Activated T-cell treated with anti-CD3 and anti-CD28 coated beads, Interleukin-2, amount 50 U/mL, for 4 hours (primary cell): Measurements from ENCODE around the gene IL1RAPL2. TPM values are rescaled to one million over a fixed set of nuclear protein-coding genes. Genes with fewer than 3 reads are reported as not detected.

Source experiments
- ATAC-seq, 2 donors: fragments of 200-7000 bp; cut with Tn5 transposase; one replicate each; pipeline ENCODE4 v1.10.0; 2021
- DNase-seq: peaks from one replicate; pipeline ENCODE4 v3.0.0-alpha.2; 2020
- H3K27me3 Mint-ChIP-seq: one replicate; pipeline ENCODE4 v1.8.0; 2021; ENCODE audit warnings: low read depth, mixed read lengths
- H3K36me3 Mint-ChIP-seq: one replicate; pipeline ENCODE4 v1.8.0; 2022; ENCODE audit warnings: mixed read lengths; ENCODE audit not compliant: insufficient read depth
- H3K4me1 Mint-ChIP-seq: one replicate; pipeline ENCODE4 v1.8.0; 2021; ENCODE audit warnings: low read depth, mixed read lengths
- H3K4me3 Mint-ChIP-seq: one replicate; pipeline ENCODE4 v1.8.0; 2021; ENCODE audit warnings: mild to moderate bottlenecking, moderate library complexity, mixed read lengths
- H3K9me3 Mint-ChIP-seq: one replicate; pipeline ENCODE4 v1.8.0; 2021; ENCODE audit warnings: mixed read lengths
- total RNA-seq, 3 donors: library from RNA; stranded (reverse); gene quantifications; one replicate each; pipeline ENCODE4 v1.2.1, GENCODE V29; 2021

IL1RAPL2 gene
- total RNA-seq, 3 donors from 2014 or later: not detected

GRCh38 chrX:105515561-105515960 lies 949.6 kb downstream of the IL1RAPL2 start:
- ATAC-seq (no peak), DNase-seq (no peak)
- H3K27me3 Mint-ChIP-seq: no peaks in the 10 kb centered on the region
- peaks cover 7% of the 10 kb centered on the region for H3K9me3 Mint-ChIP-seq
- no peaks in the 10 kb centered on the region for H3K4me1 Mint-ChIP-seq
- H3K4me3 Mint-ChIP-seq: no peak overlapping the region
- H3K36me3 Mint-ChIP-seq: no peaks in the 10 kb centered on the region

- DNase-seq (no peak), ATAC-seq (no peak)
- Mint-ChIP-seq H3K27me3 (no peaks in the 10 kb centered on the region), H3K4me3 (no peak overlapping the region), H3K9me3 (no peaks in the 10 kb centered on the region), H3K4me1 (no peaks in the 10 kb centered on the region), H3K36me3 (no peaks in the 10 kb centered on the region)
Measured at GRCh38 chrX:105526431-105526830, 960.4 kb downstream of the IL1RAPL2 start.

GRCh38 chrX:105527759-105528158 lies 961.8 kb downstream of the IL1RAPL2 start:
- Mint-ChIP-seq H3K4me3 (no peak overlapping the region), H3K27me3 (no peaks in the 10 kb centered on the region), H3K9me3 (no peaks in the 10 kb centered on the region), H3K4me1 (no peaks in the 10 kb centered on the region), H3K36me3 (no peaks in the 10 kb centered on the region)
- no peak for ATAC-seq
- DNase-seq: no peak

GRCh38 chrX:105533951-105534350 lies 968.0 kb downstream of the IL1RAPL2 start:
- Mint-ChIP-seq H3K4me3 (no peak overlapping the region), H3K9me3 (no peaks in the 10 kb centered on the region), H3K27me3 (no peaks in the 10 kb centered on the region), H3K36me3 (no peaks in the 10 kb centered on the region), H3K4me1 (no peaks in the 10 kb centered on the region)
- no peak for ATAC-seq
- DNase-seq: no peak

- no peaks in the 10 kb centered on the region for H3K27me3 Mint-ChIP-seq
- no peak overlapping the region for H3K4me3 Mint-ChIP-seq
- no peak for ATAC-seq
- no peak for DNase-seq
- H3K9me3 Mint-ChIP-seq: no peaks in the 10 kb centered on the region
- H3K4me1 Mint-ChIP-seq: no peaks in the 10 kb centered on the region
- no peaks in the 10 kb centered on the region for H3K36me3 Mint-ChIP-seq
Measured at GRCh38 chrX:105543283-105543682, 977.3 kb downstream of the IL1RAPL2 start.

GRCh38 chrX:105550043-105550663 lies 984.2 kb downstream of the IL1RAPL2 start:
- no peaks in the 10 kb centered on the region for H3K9me3 Mint-ChIP-seq
- no peak for ATAC-seq
- no peak overlapping the region for H3K4me3 Mint-ChIP-seq
- no peaks in the 10 kb centered on the region for H3K36me3 Mint-ChIP-seq
- H3K27me3 Mint-ChIP-seq: no peaks in the 10 kb centered on the region
- H3K4me1 Mint-ChIP-seq: no peaks in the 10 kb centered on the region
- no peak for DNase-seq

GRCh38 chrX:105552395-105552794 lies 986.4 kb downstream of the IL1RAPL2 start:
- Mint-ChIP-seq H3K36me3 (no peaks in the 10 kb centered on the region), H3K4me1 (no peaks in the 10 kb centered on the region), H3K27me3 (no peaks in the 10 kb centered on the region), H3K9me3 (no peaks in the 10 kb centered on the region), H3K4me3 (no peak overlapping the region)
- no peak for DNase-seq
- no peak for ATAC-seq

GRCh38 chrX:105553118-105553517 lies 987.1 kb downstream of the IL1RAPL2 start:
- H3K27me3 Mint-ChIP-seq: no peaks in the 10 kb centered on the region
- H3K4me3 Mint-ChIP-seq: no peak overlapping the region
- no peak for DNase-seq
- H3K4me1 Mint-ChIP-seq: no peaks in the 10 kb centered on the region
- no peaks in the 10 kb centered on the region for H3K36me3 Mint-ChIP-seq
- H3K9me3 Mint-ChIP-seq: no peaks in the 10 kb centered on the region
- ATAC-seq: no peak

GRCh38 chrX:105564501-105564900 lies 998.5 kb downstream of the IL1RAPL2 start:
- no peak for DNase-seq
- peaks cover 11% of the 10 kb centered on the region for H3K9me3 Mint-ChIP-seq
- no peak overlapping the region for H3K4me3 Mint-ChIP-seq
- H3K36me3 Mint-ChIP-seq: no peaks in the 10 kb centered on the region
- no peak for ATAC-seq
- no peaks in the 10 kb centered on the region for H3K4me1 Mint-ChIP-seq
- no peaks in the 10 kb centered on the region for H3K27me3 Mint-ChIP-seq

GRCh38 chrX:105565856-105566255 lies 999.9 kb downstream of the IL1RAPL2 start:
- Mint-ChIP-seq H3K9me3 (peaks cover 11% of the 10 kb centered on the region), H3K4me1 (no peaks in the 10 kb centered on the region), H3K4me3 (no peak overlapping the region), H3K27me3 (no peaks in the 10 kb centered on the region), H3K36me3 (no peaks in the 10 kb centered on the region)
- no peak for DNase-seq
- ATAC-seq: no peak

- no peak overlapping the region for H3K4me3 Mint-ChIP-seq
- no peaks in the 10 kb centered on the region for H3K36me3 Mint-ChIP-seq
- peaks cover 11% of the 10 kb centered on the region for H3K9me3 Mint-ChIP-seq
- H3K27me3 Mint-ChIP-seq: no peaks in the 10 kb centered on the region
- no peaks in the 10 kb centered on the region for H3K4me1 Mint-ChIP-seq
- ATAC-seq (no peak), DNase-seq (no peak)
Measured at GRCh38 chrX:105567082-105567481, 1001.1 kb downstream of the IL1RAPL2 start.

- H3K4me1 Mint-ChIP-seq: no peaks in the 10 kb centered on the region
- DNase-seq (no peak), ATAC-seq (no peak)
- H3K27me3 Mint-ChIP-seq: no peaks in the 10 kb centered on the region
- no peaks in the 10 kb centered on the region for H3K36me3 Mint-ChIP-seq
- no peak overlapping the region for H3K4me3 Mint-ChIP-seq
- H3K9me3 Mint-ChIP-seq: peaks cover 4% of the 10 kb centered on the region
Measured at GRCh38 chrX:105608745-105609144, 1042.7 kb downstream of the IL1RAPL2 start.

GRCh38 chrX:105609530-105609929 lies 1043.5 kb downstream of the IL1RAPL2 start:
- no peak overlapping the region for H3K4me3 Mint-ChIP-seq
- H3K36me3 Mint-ChIP-seq: no peaks in the 10 kb centered on the region
- no peaks in the 10 kb centered on the region for H3K4me1 Mint-ChIP-seq
- ATAC-seq (no peak), DNase-seq (no peak)
- peaks cover 5% of the 10 kb centered on the region for H3K9me3 Mint-ChIP-seq
- H3K27me3 Mint-ChIP-seq: no peaks in the 10 kb centered on the region

GRCh38 chrX:105610411-105610810 lies 1044.4 kb downstream of the IL1RAPL2 start:
- Mint-ChIP-seq H3K36me3 (no peaks in the 10 kb centered on the region), H3K4me3 (no peak overlapping the region), H3K4me1 (no peaks in the 10 kb centered on the region), H3K27me3 (no peaks in the 10 kb centered on the region), H3K9me3 (peaks cover 6% of the 10 kb centered on the region)
- DNase-seq (no peak), ATAC-seq (no peak)

GRCh38 chrX:105618393-105619101 lies 1052.5 kb downstream of the IL1RAPL2 start:
- ATAC-seq (no peak), DNase-seq (no peak)
- H3K4me3 Mint-ChIP-seq: no peak overlapping the region
- H3K36me3 Mint-ChIP-seq: no peaks in the 10 kb centered on the region
- H3K9me3 Mint-ChIP-seq: peaks cover 6% of the 10 kb centered on the region
- H3K27me3 Mint-ChIP-seq: no peaks in the 10 kb centered on the region
- no peaks in the 10 kb centered on the region for H3K4me1 Mint-ChIP-seq
